GM18526 (cell line): ENCODE data around the gene EHBP1L1.

ENCODE experiments used
- POLR2A ChIP-seq: IDR thresholded peaks from 3 replicates; pipeline ENCODE4 v1.6.1; 2011; ENCODE audit not compliant: insufficient read length; ENCODE audit errors: extremely low read depth

Gene EHBP1L1

DNA sequence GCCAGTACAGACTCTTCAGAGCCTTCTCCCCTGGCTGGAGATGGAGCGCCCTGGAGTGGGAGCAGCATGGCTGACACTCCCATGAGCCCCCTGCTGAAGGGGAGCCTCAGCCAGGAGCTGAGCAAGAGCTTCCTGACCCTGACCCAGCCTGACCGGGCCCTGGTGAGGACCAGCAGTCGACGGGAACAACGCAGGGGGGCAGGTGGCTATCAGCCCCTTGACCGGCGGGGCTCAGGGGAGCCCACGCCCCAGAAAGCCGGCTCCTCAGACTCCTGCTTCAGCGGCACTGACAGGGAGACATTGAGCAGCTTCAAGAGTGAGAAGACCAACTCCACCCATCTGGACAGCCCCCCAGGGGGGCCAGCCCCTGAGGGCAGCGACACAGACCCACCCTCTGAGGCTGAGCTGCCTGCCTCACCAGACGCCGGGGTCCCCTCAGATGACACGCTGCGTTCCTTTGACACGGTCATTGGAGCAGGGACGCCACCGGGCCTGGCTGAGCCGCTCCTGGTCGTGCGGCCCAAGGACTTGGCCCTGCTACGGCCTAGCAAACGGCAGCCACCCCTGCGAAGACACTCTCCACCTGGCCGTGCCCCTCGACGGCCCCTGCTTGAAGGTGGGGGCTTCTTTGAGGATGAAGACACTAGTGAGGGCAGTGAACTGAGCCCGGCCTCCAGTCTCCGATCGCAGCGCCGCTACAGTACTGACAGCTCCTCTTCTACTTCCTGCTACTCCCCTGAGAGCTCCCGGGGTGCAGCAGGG, 42.3 kb downstream of the EHBP1L1 start:
- no peak for TF ChIP-seq POLR2A

DNA sequence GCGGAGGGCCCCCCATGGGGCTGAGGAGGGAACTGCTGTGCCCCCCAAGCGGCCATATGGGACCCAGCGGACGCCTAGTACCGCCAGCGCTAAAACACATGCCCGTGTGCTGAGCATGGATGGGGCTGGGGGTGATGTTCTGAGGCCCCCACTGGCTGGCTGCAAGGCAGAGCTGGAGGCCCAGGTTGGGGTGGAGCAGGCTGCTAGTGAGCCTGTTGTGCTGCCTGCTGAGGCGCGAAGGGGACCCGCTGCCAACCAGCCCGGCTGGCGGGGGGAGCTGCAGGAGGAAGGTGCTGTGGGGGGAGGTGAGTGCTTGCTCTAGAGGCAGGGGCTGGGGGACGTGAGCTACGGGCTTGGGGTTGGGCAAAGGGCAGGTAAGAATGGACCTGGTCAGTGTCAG, 42.9 kb downstream of the EHBP1L1 start:
- no peak for TF ChIP-seq POLR2A

DNA sequence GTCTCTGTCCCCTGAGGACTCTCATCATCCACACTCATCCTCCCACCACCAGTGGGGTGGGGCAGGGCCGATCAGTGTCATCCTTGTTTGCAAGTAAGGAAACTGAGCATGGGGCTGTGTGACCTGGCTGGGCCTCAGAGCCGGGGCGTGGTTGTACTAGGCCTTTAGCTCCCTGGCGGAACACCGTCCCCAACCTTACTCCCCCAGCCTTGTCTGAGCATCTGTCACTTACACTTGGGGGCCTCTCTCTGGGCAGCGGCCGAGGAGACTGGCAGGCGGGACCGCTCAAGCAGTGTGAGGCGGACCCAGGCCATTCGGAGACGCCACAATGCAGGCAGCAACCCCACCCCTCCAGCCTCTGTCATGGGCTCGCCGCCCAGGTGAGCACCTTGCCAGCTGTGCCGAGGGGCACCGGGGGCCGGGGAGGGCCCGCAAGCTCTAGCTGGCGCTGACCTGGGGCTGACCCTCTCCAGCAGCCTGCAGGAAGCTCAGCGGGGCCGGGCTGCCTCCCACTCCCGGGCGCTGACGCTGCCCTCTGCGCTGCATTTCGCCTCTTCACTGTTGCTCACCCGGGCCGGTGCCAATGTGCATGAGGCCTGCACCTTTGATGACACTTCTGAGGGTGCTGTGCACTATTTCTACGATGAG, 43.6 kb downstream of the EHBP1L1 start:
- TF ChIP-seq POLR2A = no peak

DNA sequence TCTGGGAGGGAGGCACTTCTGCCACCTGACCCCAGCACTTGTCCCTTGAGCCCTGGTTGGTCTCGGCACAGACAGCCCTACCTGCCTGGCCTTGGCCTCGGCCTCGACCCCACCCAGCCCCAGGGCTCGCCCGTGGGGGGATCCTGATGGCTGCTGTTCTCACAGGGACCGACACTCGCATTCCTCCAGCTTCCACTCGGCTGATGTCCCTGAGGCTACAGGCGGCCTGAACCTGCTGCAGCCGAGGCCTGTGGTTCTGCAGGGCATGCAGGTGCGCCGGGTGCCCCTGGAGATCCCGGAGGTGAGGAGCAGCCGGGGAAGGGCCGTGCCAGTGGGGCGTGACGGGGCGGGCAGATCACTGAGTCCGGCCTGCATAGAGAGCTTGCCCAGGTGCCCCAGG, 44.8 kb downstream of the EHBP1L1 start:
- no peak for TF ChIP-seq POLR2A

DNA sequence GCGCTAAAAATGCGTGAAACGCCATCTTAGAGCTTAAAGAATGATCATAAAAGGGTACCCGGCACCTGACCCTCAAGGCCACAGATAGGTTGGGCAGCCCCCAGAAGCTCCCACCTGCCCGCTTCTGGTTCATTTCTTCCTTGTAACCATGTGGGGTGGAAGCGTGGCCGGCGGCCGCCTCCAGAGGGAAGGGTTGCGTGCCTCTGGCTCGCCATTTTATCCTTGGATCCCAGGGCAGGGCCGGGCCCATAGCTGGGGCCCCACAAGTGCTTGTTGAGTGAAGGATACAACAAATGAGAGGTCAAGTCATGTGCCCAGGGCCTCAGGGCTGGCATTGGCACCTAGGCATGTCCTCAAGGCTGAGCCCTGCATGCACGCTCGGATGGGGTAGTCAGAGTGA, 45.6 kb downstream of the EHBP1L1 start:
- TF ChIP-seq POLR2A = no peak

DNA sequence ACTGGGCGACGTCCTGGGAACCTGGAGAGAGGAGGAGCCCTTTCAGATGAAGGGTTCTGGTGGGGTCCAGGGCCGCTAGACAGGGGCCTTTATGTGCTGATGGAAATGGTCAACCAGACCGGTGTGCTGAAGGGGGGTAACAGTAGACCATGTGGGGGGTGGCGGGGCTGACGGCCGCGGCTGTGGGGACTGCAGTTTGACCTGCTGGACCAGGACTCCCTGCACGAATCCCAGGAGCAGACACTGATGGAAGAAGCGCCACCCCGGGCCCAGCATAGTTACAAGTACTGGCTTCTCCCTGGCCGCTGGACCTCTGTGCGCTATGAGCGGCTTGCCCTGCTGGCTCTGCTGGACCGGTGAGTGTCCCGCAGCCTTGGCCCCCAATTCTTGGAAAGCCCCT, 46.2 kb downstream of the EHBP1L1 start:
- no peak for TF ChIP-seq POLR2A

DNA sequence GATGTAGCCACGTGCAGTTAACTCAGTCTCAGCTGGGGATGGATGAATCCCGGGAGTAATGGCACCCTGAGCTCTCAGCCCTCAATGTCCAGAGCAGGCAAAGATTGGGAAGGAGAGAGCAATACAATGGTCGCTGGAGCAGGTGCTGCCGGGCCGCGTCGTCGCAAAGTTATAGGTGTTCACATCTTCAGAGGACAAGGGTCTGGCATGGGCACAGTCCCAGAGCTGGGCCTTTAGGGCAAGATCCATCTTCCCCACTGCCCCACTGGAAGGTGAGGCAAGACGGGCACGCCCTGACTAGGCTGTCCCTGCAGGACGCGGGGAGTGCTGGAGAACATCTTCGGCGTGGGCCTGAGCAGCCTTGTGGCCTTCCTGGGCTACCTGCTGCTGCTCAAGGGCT, 47.3 kb downstream of the EHBP1L1 start:
- no peak for TF ChIP-seq POLR2A

DNA sequence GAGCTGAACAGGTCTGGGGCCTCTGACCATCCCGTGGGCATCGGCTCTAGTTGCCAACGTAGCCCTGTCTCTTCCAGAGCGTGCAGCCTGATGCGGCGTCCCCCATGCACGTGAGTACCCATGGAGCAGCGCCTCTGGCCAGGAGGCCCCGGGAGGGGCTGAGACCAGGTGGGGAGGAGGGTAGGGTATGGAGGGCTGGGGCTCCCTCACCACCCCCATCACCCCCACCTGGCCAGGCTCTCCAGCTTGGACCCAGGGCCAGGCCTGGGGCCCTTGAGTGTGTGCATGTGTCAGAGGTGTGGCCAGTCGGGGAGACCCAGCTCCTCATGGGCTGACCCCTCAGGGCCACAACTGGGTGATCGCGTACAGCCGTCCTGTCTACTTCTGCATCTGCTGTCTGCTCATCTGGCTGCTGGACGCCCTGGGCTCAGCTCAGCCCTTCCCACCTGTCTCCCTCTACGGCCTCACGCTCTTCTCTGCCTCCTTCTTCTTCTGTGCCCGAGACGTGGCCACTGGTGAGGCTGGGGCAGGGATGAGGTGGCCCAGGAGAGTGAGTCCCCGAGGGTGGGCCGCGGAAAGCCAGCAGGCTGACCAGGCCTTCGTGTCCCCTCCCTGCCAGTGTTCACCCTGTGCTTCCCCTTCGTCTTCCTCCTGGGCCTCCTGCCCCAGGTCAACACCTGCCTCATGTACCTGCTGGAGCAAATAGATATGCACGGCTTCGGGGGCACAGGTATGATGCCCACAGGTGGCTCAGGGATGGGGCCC, 48.2 kb downstream of the EHBP1L1 start:
- TF ChIP-seq POLR2A = no peak

DNA sequence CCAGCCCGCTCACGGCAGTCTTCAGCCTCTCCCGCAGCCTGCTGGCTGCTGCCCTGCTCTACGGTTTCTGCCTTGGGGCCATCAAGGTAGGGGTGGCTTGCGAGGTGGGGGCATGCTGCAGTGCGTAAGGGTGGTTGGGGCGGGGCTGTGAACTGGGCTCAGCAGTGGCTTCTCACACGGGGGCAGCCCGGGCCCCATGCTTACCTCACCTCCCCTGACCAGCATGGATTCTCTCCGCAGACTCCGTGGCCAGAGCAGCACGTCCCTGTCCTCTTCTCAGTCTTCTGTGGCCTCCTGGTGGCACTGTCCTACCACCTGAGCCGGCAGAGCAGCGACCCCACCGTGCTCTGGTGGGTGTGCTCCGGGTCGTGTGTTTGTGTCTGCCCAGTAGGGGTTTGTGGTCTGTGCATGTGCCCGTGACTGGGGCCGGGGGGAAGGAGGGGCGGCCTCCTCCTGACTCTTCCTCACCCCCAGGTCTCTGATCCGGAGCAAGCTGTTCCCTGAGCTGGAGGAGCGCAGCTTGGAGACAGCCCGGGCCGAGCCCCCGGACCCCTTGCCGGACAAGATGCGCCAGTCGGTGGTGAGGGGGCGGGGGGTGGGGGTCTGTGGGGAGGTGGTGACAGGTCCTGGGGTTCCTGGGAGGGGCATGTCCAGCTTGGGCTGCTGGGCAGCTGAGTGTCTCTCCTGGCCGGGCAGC, 49.2 kb downstream of the EHBP1L1 start:
- TF ChIP-seq POLR2A = no peak

DNA sequence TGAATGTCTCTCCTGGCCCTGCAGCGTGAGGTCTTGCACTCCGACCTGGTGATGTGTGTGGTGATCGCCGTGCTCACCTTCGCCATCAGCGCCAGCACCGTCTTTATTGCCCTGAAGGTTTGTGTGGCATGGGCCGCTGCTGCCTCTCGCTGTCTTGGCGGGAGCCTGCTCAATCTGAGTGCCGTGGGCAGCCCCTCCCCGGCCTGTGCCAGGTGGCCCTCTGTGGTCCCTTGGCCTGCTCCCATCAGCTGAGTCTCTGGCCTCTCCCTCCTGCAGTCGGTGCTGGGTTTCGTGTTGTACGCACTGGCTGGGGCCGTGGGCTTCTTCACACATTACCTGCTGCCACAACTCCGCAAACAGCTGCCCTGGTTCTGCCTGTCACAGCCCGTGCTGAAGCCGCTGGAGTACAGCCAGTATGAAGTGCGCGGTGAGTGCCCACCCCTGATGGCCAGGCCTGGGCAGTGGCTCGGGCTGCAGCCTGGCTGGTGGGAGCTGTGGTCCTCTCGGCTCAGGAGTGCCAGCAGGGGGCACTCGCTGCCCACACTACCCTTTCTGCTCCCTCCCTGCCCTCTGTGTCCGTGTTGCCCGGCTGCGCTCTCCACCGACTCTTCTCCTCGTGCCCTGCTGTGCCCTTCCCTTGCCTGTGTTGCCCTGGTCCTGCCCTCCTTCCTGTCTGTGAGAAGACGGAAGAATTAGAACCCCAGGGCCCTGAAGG, 49.9 kb downstream of the EHBP1L1 start:
- no peak for TF ChIP-seq POLR2A

DNA sequence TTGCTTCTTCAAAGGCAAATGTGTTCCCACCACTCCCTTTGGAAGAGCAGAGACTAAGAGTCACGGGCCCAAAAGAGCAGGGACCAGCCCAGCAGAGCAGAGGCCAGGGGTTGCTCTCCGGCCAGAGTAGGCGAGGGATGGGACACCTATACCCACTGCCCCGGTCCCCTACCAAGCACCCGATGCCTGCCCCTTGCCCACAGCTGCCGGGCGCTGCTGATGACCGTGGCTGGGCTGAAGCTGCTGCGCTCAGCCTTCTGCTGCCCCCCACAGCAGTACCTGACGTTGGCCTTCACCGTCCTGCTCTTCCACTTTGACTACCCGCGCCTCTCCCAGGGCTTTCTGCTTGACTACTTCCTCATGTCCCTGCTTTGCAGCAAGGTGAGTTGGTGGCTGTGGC, 51.3 kb downstream of the EHBP1L1 start:
- no peak for TF ChIP-seq POLR2A

DNA sequence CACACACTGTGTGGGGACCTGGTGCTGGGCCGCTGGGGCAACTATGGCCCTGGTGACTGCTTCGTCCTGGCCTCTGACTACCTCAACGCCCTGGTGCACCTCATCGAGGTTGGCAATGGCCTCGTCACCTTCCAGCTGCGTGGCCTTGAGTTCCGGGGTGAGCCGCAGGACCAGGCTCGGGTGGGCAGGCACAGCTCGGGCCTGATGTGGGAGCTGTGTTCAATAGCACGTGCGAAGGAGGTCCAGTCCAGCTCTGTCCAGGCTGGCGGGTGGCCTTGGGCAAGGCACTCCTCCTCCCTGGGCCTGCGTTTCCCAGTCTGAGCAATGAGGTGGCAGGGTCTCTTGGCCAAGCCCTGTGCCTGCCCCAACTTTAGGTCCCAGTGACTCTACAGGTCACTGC, 53.7 kb downstream of the EHBP1L1 start:
- no peak for TF ChIP-seq POLR2A

DNA sequence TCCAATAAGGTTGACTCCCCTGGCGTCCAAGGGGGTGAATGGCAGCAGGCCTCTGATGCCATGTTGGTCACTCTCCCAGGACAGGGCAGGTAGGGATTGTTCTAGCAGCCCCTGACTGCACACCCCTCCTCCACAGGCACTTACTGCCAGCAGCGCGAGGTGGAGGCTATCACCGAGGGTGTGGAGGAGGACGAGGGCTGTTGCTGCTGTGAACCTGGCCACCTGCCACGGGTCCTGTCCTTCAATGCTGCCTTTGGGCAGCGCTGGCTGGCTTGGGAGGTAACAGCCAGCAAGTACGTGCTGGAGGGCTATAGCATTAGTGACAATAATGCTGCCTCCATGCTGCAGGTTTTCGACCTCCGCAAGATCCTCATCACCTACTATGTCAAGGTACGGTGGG, 54.4 kb downstream of the EHBP1L1 start:
- TF ChIP-seq POLR2A = no peak

DNA sequence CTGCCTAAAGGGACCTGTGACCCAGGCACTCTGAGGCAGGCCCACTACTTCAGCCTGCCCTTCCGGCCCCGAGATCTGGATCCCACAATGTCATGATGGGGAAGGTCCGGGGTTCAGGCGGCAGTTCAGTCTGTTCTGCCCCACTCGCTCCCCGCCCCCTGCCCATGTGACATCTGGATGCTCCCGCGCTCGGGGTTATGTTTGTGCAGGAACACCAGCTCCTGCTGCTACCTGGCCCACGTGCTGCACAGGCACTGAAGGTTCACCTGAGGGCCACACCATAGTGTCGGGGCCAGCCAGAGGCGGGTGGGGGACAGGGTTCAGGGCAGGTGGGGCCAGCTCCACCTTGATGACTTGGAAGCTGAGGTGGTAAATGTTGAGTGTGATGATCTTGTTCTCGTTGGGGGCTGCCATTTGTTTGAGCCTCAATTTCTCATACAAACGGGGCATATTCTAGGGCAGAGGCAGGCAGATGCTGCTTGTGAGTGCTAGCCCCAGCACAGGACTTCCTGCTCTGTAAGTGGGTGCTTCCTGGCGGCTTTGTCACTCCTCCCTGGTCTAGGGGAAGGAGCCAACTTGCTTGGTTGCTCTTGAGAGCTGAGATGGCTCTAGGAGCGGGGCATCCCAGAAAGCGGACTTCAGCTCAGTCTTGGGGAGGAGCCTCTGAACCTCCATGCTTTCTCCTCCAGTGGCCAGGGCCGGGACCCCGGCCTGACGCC, 57.7 kb downstream of the EHBP1L1 start:
- TF ChIP-seq POLR2A = no peak

DNA sequence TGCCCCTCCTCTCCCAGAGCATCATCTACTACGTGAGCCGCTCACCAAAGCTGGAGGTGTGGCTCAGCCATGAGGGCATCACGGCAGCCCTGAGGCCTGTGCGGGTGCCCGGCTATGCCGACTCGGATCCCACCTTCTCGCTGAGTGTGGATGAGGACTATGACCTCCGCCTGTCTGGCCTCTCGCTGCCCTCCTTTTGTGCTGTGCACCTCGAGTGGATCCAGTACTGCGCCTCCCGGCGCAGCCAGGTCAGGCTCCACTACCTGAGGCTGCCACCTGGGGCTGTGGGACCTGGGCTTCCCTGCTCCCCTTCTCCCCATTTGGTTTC, 58.2 kb downstream of the EHBP1L1 start:
- TF ChIP-seq POLR2A = no peak

DNA sequence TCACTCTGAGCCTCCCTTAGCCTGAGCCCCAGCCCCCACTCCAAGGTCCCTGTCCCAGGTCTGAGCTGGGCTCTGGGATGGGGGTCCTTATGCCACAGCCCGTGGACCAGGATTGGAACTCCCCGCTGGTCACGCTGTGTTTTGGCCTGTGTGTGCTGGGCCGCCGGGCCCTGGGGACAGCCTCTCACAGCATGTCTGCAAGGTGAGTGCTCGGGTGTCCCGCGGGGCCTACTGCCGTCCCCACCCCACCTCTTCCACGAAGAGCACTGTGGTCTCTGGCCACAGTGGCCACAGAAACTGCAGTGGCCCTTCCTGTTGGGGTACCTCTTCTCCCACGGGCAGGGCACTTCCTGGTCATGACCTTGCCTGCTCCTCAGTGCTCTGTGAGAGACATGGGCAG, 58.6 kb downstream of the EHBP1L1 start:
- TF ChIP-seq POLR2A = no peak
